ENCODE results near the gene NEURL1.

The NEURL1 gene

DNA sequence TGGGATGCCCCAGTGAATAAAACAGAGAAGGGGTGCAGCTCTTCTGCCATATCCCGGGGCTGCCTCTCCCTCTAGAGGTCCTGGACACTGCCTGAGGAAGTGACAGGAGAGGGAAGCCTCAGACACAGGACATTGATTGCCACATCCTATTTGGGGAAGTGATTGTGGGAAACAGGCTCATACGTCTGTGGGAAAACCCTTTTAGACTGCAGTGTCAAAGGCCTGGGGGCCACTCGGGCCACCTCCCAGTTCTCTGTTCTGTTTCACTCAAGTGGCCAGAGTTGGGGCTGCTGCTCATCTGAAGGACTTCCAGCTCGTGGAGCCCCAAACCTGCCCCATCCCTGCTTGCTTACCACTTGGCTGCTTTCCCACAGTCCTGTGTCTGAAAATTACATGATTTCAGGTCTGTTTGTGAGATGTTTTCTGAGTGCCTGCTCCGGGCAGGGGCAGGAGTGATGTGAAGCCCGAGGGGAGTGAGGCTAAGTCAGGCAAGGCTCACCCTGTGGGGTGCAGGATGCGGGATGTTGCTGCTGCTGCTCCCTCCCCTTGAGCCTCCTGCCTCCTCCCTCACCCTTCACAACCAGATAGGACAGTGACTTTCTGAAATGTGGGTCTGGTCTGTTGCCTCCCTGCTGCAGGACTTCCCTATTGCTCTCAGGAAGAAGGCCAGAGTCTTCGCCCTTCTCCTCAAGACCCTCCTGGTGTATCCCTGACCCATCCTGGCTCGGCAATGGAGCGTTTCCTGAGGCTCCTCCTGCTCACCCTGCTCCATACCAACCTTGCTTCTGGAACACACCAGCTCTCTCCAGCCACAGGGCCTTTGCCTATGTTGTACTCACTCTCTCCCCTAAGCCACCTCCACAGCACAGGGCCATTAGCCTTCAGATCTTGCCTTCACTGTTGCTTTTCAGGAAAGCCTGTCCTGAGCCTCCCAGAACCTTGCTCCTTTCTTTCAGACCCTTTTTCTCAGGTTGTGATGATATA lies 58.4 kb downstream of the NEURL1 start:
- no peak overlapping the region; the same call in 1 of the 2 replicates for H3K27ac ChIP-seq
- TF ChIP-seq CTCF (conservative IDR thresholded peaks at IDR 0.05) (no peak), ZFX (IDR thresholded peaks at IDR 0.05) (no peak)

DNA sequence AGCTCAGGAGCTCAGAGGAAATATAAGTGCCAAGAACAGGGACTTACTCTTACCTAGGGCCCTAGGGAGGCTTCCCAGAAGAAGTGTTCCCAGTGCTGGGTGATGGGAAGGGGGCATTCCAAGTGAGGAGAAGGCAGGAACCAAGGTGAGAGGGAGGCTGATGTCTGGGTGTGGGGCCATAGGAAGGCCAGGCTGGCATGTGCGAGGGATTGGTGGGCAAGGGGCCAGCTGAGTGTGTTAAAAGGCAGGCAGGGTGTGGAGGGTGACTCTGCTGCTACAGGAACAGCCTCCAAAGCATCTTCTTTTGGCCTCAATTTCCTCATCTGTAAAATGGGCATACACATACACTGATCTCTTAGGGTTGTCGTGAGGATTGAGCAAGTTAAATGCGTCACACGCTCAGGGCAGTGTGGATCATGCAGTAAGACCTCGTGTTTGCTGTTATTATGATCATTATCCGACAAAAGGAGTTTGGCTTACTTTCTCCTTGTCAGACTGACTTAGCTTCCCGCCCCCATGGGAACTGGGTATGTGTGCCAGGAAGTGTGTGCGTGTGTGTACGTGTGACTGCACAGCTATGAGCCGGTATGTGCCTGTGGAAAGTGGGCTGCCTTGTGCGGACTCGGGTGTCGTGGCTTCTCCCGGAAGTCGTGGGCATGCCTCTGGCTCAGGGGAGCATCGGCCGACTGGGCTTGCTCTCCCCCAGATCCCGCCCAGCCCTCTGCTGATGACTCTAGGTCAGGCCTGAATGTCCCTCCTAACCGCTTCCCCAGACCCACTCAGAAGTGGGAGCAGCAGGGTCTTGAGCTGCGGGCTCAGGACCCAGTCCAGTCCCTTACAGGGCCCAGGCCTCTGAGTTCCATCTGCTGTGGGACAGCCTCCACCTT lies 59.6 kb downstream of the NEURL1 start:
- no peak overlapping the region for H3K27ac ChIP-seq
- TF ChIP-seq CTCF (conservative IDR thresholded peaks at IDR 0.05), result no peak
- TF ChIP-seq ZFX (IDR thresholded peaks at IDR 0.05), result no peak

DNA sequence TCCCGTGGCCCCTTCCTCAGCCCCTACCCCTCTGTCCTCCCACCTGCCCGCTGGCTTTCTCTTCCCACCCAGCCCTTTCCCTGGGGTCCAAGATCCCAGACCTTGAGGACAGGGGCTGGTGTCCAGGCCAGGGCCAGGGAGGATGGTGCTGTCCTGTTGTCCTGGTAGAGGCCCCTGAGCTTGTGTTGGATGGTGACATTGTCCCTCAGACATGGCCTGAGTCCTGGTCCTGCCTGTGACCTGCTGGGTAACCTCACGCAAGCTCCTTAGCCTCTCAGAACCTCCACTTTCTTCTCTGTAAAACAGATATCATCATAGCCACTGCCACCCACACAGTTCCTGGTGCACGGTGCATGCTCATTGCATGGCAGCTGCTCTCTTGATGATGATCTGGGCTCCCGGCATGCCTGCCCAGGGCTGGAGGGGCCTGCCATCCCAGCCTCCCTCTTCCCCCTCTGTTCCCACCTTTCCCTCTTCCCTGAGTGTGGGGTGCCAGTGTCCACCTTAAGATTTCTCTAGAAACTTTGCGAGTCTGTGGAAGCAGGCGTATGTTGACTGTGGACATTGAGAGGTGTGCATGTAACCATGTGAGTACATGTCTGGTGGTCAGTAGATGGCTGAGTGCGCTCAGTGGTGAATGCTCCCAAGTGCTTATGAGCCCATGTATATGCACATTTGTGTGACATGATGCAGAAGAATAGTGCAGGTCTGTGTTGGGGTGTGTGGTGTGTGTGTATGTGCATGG lies 60.4 kb downstream of the NEURL1 start:
- no peak for TF ChIP-seq ZFX (IDR thresholded peaks at IDR 0.05)
- no peak for TF ChIP-seq CTCF (conservative IDR thresholded peaks at IDR 0.05)
- no peak overlapping the region for H3K27ac ChIP-seq

DNA sequence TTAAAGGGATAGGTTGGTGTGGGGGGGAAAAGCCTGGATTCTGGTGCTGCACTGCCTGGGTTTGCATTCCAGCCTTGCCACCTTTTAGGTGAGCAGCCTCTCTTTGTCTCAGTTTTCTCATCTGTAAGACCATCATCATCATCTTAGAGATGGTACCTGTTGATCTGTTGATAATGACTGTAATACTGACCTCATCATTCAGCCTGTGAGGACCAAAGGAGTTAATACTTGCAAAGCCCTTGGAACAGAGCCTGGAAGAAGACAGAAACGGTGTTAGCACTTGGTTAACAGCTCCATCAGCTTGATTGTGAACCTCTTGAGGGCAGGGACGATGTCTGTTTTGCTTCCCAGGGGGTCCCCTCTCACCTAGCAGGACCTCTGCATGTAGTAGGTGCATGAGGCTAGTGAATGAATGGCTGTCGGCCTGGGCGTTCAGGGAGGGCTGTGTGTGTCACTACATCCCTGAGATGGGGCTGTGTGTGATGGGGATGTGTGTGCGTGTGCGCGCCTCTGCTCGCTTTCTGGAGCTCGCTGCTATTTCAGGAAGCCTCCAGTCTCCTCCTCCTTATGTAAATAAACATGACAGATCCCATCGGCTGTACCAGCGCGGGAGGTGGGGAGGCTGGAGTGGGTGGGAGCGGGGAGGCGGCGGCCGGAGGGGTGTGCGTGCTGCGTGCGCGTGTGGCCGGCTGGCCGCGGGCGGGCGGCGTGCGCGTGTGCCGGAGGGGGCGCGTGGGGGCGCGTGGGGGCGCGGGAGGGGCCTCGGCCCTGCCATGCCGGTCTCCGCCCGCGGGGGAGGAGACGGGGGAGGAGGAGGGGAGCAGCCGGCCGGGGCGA lies 61.2 kb downstream of the NEURL1 start:
- H3K27ac ChIP-seq, result peak overlapping the region; percentile 13; the same call in 1 of the 2 replicates
- TF ChIP-seq CTCF (conservative IDR thresholded peaks at IDR 0.05) (no peak), ZFX (IDR thresholded peaks at IDR 0.05) (no peak)

- no peak for TF ChIP-seq ZFX (IDR thresholded peaks at IDR 0.05)
- TF ChIP-seq CTCF (conservative IDR thresholded peaks at IDR 0.05), result no peak
- peak overlapping the region; percentile 13; the same call in 1 of the 2 replicates for H3K27ac ChIP-seq
These were observed 61.8 kb downstream of the NEURL1 start for GRCh38 chr10:103555325-103555649.

DNA sequence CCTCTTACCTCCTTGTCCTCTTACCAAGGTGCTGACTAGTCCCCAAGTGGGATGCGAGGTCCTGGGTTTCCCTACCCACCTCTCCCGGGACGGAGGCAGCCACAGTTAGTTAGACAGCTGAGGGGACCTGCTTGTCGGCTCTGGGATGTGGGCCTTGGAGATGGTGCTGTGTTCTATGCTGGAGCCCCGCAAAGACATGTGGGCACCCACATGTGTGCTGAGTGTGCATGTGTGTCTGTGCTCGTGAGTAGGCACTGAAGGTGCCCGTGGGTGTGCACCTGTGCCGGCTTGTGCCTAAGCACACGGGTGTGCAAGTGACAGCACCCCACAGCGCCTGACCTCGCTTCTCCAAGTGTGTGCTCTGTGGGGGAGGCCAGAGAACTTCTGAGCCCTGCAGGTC lies 62.2 kb downstream of the NEURL1 start:
- TF ChIP-seq ZFX (IDR thresholded peaks at IDR 0.05) (no peak), CTCF (conservative IDR thresholded peaks at IDR 0.05) (no peak)
- H3K27ac ChIP-seq, result peak overlapping the region; percentile 13; the same call in 1 of the 2 replicates

Data from C4-2B (cell line).